ENCODE measurements around the gene MORN1.

The MORN1 gene

GRCh38 chr1:2404890-2405511 is 13.6 kb upstream of the MORN1 start:
- DNase-seq (ENCODE audit: low read depth in 2 of 2) = no peak

DNA sequence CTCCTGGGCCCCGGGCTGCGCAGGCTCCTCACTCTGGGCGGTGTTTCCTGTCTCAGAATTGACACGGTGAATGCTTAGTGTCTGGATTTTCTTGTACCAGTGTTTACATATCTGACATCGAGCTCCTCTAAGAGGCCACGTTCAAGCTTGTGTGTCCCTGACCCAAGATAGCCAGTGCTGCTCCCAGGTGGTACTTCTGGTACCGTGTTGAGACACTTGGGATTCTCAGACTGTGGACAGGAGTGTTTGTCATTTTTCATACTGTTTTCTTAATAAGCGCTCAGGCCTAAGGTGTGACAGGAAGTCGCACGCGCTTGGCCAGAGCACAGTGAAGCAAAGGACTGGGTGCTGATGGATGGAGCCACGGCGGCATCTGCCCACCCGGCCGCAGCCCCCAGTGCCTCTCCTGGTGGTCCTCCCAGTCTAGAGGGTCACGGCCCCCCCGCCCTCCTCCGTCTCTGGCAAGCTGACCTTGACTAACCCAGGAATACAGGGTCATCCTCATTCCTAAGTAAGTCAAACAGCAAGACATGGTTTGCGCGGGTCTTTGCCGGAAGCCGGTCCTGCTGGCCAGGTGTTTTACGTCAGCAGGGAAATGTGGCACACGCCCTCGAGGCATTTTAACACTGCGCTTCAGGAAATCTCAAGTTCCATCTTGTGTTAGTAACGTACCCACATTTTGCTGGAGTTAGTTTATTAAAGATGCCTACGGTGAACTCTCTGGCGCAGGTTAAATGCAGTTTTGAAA is 13.0 kb upstream of the MORN1 start:
- no peak for DNase-seq (ENCODE audit: low read depth in 2 of 2)

DNA sequence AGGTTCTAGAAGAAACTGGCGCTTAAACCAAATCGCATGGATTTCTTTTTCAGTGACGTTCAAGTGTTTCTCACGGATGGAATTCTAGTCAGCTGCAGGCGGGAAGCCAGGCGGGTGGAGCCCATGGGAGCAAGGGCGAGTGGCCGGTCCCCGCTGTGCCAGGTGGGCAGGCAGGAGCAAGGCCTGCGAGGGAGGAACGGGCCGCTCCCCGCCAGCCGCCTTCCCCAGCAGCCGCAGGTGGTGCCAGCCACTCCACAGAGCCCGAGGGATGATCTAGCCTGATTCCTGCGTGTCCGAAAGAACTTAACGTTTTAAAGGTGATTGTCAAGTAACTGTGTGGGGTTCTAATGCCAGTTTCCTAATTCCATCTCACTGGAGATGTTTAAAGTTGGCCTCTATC is 11.9 kb upstream of the MORN1 start:
- DNase-seq (ENCODE audit: low read depth in 2 of 2) = no peak

DNA sequence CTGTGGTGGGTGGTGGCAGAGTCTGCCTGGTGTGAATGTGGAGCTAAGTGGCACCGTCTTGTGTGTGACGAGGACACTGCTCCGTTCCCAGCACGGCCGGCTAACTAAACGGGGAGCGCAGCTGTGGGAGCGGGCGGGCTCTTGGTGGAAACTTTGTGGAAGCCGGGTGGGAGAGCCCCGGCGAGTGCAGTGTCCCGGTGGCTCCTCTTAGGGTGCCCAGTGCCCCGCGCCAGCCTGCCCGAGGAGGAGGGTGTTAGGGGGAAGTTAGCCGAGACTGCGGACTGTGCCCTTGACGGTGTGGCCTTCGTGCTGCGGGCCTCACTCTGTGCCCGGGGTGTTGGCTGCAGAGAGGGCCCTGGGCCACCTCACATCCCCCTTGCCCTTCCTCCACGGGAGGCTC is 11.1 kb upstream of the MORN1 start:
- DNase-seq (ENCODE audit: low read depth in 2 of 2) = no peak

DNA sequence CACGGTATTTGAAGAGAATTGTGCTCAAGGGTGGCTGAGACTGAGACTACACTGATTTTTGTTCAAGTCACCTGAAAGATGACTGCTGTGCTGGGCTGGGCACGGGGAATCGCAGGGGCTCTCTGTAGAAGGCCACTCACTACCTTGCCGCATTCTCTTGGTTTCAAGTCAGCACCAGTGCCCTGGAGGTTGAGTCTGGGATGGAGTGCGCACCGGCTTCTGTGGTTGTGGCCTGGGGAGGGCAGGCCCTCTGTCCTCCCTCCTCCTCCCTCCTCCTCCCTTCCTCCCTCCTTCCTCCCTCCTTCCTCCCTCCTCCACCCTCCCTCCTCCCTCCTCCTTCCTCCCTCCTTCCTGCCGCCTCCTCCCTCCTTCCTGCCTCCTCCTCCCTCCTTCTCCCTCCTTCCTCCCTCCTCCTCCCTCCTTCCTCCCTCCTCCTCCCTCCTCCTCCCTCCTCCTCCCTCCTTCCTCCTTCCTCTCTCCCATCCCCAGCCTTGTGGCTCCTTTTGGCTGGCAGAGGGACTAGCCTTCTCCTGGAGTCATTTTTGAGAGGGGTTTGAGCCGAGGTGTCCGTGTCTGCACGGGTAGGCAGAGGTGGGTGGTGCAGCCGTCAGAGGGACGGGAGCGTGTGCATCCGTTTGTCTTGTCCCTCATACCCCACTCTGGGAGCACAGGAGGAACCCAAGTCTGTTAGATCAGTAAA is 9.7 kb upstream of the MORN1 start:
- no peak for DNase-seq (ENCODE audit: low read depth in 2 of 2)

GRCh38 chr1:2400576-2400909 is 9.2 kb upstream of the MORN1 start:
- DNase-seq (ENCODE audit: low read depth in 2 of 2) = no peak

DNA sequence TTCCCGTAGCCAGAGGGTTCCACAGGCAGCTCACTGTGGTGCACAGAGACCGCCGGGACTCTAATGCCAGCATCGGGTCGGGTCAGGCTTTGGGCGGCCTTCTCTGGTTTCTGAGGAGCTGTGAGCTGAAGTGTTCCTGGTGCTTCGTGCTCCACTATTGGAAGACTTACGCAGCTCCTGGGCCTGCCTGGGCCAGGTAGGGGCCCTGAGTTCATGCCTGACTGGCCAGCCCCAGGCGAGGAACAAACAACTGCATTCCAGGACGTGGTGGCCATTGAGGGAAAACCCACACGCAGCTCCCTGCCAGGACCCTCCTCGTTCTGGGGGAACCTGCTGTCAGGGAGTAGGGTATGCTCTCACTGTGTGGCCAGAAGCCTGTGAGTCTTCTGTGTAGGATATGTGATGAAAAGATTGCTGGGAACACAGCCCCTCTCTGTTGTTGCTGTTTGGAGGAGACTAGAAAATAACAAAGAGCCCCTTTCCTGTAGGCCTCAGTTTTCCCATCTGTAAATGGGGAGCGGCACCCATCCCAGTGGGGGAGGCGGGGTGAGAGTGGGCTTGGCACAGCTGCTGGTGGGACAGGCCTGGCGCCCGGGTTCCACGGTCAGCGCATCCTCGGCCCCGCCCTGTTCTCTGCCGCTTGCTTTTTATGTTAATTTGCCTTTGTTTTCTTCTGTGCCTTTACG is 8.7 kb upstream of the MORN1 start:
- no peak for DNase-seq (ENCODE audit: low read depth in 2 of 2)

DNA sequence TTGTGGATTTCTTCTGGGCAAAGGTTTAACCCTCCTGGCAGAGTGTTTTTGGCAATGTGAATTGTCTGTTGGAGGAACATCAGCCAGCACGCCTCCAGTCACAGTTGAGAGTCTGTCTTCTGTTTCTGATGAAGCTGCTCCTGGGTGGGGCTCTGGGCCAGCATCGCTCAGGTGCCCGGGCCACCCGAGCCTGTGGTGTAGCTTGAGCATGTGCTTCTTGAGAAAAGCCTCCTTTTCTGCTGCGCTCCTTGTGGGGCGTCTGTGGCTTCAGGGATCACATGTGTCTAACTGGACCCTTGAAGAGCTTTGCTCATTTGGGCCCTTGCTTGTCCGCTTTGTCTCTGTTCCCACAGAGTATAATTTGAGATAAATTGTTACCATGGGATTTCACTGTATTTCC is 7.5 kb upstream of the MORN1 start:
- no peak for DNase-seq (ENCODE audit: low read depth in 2 of 2)

- no peak for DNase-seq (ENCODE audit: low read depth in 2 of 2)
Measured at GRCh38 chr1:2397007-2397679, 5.8 kb upstream of the MORN1 start.

DNA sequence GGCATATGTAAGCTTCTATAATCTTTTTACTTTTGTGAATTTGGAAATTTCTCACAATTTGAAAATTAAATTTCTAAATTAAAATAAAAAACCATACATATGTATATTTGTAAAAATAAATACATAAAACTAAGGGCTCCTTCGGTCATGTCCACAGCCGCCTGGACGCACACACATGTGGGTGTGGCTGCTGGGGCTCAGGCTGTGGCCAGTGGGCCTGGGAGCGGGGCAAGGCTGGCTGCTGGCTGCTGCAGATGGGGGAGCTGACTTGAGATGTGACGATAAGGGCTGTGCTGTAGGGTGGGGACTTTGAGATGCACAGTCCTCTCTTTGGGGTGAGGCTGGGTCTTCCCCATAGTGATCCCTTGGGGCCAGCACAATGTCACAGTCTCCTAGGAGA is 5.1 kb upstream of the MORN1 start:
- no peak for DNase-seq (ENCODE audit: low read depth in 2 of 2)

DNA sequence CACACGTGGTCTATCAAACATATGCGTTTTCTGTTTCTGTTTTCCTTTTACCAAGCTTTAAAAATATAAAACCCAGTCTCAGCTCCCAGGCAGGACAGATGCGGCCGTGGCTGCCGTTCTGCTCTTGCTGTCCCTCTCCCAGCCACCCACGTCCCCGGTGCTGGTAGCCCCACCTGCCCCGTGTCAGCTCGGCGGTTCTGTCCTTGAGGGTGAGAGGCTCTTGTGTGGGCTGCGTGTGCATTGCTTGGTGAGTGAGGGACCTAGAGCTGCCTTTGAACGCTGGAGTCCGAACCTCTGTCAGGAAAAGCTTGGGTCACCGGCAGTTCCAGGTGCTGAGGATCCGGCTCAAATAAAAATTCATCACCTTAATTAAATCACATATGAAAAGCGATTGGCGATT is 4.7 kb upstream of the MORN1 start:
- no peak for DNase-seq (ENCODE audit: low read depth in 2 of 2)

GRCh38 chr1:2395245-2395644 is 3.9 kb upstream of the MORN1 start:
- no peak for DNase-seq (ENCODE audit: low read depth in 2 of 2)

- no peak for DNase-seq (ENCODE audit: low read depth in 2 of 2)
Measured at GRCh38 chr1:2394761-2395160, 3.4 kb upstream of the MORN1 start.

DNA sequence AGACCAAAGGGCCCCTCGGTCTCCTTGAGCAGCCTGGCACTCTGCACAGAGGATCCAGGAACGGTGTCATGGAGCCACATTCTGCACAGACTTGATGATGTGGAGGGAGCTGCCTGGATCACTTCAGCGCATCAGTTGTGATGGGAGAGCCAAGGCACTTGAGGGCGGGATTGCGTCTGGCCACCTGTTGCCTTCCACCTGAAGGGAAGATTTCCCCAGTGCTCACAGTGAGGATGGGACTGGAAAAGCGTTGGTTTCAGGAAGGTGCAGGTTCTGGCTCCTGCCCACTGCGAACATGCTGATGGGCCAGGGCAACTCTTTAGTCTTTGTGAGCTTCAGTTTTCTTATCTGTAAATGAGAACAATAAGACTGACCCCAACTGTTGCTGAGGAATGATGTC is 2.9 kb upstream of the MORN1 start:
- DNase-seq (ENCODE audit: low read depth in 2 of 2) = no peak

DNA sequence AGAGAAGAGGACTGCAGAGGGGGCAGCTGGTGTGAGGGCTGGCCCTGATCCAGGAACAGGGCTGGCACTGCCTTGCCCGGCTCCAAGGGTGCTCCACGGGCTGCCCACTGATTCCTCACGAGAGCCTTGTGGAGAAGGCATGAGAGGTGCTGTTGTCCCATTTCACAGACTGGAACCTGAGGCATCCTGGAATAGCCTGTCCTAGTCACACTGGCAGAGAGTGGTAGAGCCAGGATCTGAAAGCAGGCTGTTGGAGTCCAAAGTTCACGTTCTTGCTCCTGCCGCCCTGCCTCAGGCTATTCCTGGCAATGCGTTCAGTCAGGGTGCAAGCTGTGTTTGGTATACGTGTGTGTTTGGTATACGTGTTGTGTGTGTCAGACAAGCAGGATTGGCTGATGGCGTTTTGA is 2.1 kb upstream of the MORN1 start:
- no peak for DNase-seq (ENCODE audit: low read depth in 2 of 2)

DNA sequence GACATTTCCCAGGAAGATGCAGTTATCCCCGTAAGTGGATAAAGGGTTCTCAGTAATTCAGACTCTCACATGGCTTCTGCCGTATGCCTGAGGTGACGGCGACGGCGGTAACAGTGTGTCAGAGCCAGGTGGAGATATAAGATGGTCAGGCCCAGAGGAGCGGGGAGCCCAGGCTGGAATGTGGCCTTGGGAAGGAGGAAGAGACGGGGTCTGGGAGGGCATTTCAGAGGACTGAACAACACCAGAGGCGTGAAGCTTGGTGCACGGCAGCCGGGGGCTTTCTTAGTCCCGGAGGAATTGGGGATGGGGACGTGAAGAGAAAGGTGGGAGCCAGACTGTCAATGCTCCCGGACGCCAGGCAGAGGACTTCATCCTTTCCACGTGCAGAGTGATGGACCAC is 1.3 kb upstream of the MORN1 start:
- no peak for DNase-seq (ENCODE audit: low read depth in 2 of 2)

GRCh38 chr1:2391931-2392509 is 666 bp upstream of the MORN1 start:
- DNase-seq (ENCODE audit: low read depth in 2 of 2) = no peak

DNA sequence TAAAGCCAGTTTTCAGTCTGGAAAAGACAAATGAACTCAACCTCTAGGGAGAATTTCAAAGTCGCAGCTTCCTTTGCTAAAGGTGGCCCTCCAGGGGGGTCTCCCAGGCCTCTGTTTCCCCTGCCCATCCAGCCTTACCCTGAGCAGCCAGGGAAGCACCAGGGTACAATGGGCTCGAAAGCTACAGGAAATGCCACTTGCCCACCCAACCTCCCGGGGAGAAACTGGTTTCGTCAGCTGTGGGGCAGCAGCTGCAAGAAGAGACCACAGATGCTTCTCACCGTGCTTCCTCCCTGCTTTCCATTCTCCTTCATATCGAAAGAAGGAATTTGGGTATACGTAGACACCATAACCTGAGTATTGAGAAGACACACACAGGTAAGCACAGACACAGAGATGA is 1.7 kb downstream of the MORN1 start:
- DNase-seq (ENCODE audit: low read depth in 2 of 2) = no peak

- DNase-seq (ENCODE audit: low read depth in 2 of 2) = no peak
Measured at GRCh38 chr1:2388004-2388913, 3.1 kb downstream of the MORN1 start.
